CD4-positive, alpha-beta memory T cell (primary cell): Measurements from ENCODE around the gene NFATC2. TPM values are rescaled to one million over a fixed set of nuclear protein-coding genes. Genes with fewer than 3 reads are reported as not detected.

Experiments used
- CTCF ChIA-PET: fragments of 350-600 bp; sonication (Branson Sonifier 250); formaldehyde crosslinking; loops from one replicate; lab custom pipeline; 2021; ENCODE audit warnings: inconsistent platforms; ENCODE audit not compliant: partially characterized antibody; lab: Charles Lee
- POLR2A ChIA-PET: fragments of 350-600 bp; sonication (Branson Sonifier 250); formaldehyde crosslinking; loops from one replicate; lab custom pipeline; 2021; ENCODE audit not compliant: partially characterized antibody; lab: Charles Lee
- DNase-seq, 5 donors: peaks; one replicate each; pipeline versions ENCODE4 v3.0.0 to v3.0.0-alpha.2; 2020 to 2022; ENCODE audit warnings: mixed read lengths in 1 of 5
- H3K27ac ChIP-seq: one replicate; pipeline ENCODE4 v1.7.0; 2013; ENCODE audit warnings: low read depth, low read length
- H3K27me3 ChIP-seq: 2 replicates; pipeline ENCODE4 v1.7.0; 2013; ENCODE audit warnings: mild to moderate bottlenecking, low read length, moderate library complexity; ENCODE audit not compliant: insufficient read depth
- H3K36me3 ChIP-seq: 2 replicates; pipeline ENCODE4 v1.7.0; 2013; ENCODE audit warnings: mild to moderate bottlenecking, low read length, moderate library complexity; ENCODE audit not compliant: insufficient read depth
- H3K4me1 ChIP-seq: 2 replicates; pipeline ENCODE4 v1.7.0; 2013; ENCODE audit warnings: mild to moderate bottlenecking, low read length, moderate library complexity; ENCODE audit not compliant: insufficient read depth
- H3K4me3 ChIP-seq, 2 donors: one replicate each; pipeline ENCODE4 v1.7.0; 2013; ENCODE audit warnings: low read length in 2 of 2, mild to moderate bottlenecking in 1 of 2
- H3K9me3 ChIP-seq, 2 donors: one replicate each; pipeline ENCODE4 v1.7.0; 2013; ENCODE audit warnings: low read length in 2 of 2, control low read depth in 1 of 2; ENCODE audit not compliant: control insufficient read depth in 1 of 2
- H3K27ac Mint-ChIP-seq, 7 donors: one replicate each; pipeline ENCODE4 v1.8.0; 2020 to 2021; ENCODE audit warnings: mixed read lengths in 7 of 7, mild to moderate bottlenecking in 6 of 7, inconsistent platforms in 3 of 7, moderate library complexity in 3 of 7
- H3K27me3 Mint-ChIP-seq, 2 donors: one replicate each; pipeline ENCODE4 v1.8.0; 2020 to 2021; ENCODE audit warnings: mixed read lengths in 2 of 2
- H3K36me3 Mint-ChIP-seq, 2 donors: one replicate each; pipeline ENCODE4 v1.8.0; 2020 to 2021; ENCODE audit warnings: mixed read lengths in 2 of 2, inconsistent platforms in 1 of 2, mild to moderate bottlenecking in 1 of 2
- H3K4me1 Mint-ChIP-seq, 4 donors: one replicate each; pipeline ENCODE4 v1.8.0; 2020 to 2021; ENCODE audit warnings: mixed read lengths in 4 of 4, mild to moderate bottlenecking in 1 of 4
- H3K4me3 Mint-ChIP-seq, 8 donors: one replicate each; pipeline ENCODE4 v1.8.0; 2020 to 2021; ENCODE audit warnings: mixed read lengths in 8 of 8, mild to moderate bottlenecking in 7 of 8, moderate library complexity in 6 of 8, inconsistent platforms in 3 of 8
- H3K9me3 Mint-ChIP-seq, 8 donors: one replicate each; pipeline ENCODE4 v1.8.0; 2020 to 2021; ENCODE audit warnings: mixed read lengths in 8 of 8, mild to moderate bottlenecking in 5 of 8, inconsistent platforms in 3 of 8, moderate library complexity in 1 of 8
- intact Hi-C: fragments of 100-400 bp; cut with micrococcal nuclease; formaldehyde crosslinking; loops from one replicate; pipeline ENCODE4 v1.15.1; 2023
- polyA plus RNA-seq, 2 donors: library from polyadenylated mRNA; unstranded; fragments of 300-500 nt; fragmentation: Illumina TruSeq; gene quantifications; one replicate each; pipeline ENCODE4 v1.2.3, GENCODE V29; 2021
- total RNA-seq, 2 experiments: library from RNA; stranded (reverse); gene quantifications; one replicate each; pipeline ENCODE4 v1.2.3, GENCODE V29; 2021

NFATC2 gene
- total and polyA plus RNA-seq, 4 experiments from 2014 or later, result 14.0 to 71.6 (median 53.7) TPM

DNA sequence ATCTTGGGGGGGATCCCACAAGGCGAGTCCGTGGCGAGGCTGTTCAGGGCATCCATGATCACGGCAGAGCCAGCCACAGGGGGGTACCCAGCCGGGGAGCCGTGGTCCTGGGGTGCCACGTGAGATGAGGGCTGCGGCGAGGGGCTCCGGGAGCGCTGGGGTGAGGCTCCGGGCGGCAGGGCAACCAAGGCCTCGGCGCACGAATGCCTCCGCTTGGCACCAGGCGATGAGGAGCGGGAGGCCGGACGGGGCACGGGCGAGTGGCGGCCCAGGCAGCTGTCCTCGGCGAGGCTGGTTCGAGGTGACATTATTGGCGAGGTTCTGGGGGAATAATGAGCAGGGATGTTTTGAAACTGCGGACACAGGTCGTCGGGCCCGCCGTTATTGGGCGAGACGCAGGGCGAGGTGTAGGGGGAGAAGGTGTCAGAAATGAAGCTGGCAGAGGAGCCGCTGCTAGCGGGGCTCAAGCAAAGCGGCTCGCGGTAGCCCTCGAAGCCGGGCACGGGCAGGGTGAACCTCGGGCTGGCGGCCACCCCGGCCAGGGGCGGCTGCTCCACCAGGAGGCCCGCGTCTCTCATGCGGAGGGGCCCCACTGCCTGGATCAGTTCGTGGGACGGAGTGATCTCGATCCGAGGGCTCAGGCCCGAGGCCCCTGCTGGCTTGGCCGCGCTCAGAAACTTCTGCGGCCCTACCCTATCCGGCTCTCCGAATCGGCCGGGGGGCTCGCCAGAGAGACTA, 19.1 kb downstream of the NFATC2 start:
- intact Hi-C loops, result no loop called here

DNA sequence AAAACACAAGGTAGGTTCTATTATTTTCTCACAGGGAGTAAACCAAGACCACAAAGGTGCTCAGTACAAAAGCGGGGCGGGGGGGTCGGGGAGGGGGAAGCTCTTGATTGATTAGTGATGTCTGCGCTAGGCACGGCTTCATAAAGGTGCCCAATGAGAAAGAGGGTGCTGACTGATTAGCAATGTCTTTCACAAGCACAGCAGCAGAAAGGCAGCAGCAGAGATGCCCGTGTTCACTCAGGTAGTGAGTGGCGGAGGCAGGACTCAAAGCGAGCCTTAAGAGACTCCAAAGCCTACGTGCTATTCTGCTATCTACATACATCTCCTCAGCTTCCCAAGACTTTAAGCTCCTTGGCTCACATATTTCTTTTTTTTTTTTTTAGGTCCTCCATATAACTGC, 20.3 kb downstream of the NFATC2 start:
- Histone ChIP-seq H3K36me3 (peaks cover 28% of the 10 kb centered on the region), H3K4me1 (peaks cover 31% of the 10 kb centered on the region), H3K27ac (no peak overlapping the region), H3K9me3 (no peaks in the 10 kb centered on the region), H3K4me3 (no peak overlapping the region), H3K27me3 (no peaks in the 10 kb centered on the region)
- H3K4me1 Mint-ChIP-seq, result peaks cover 46 to 71% (median 56%) of the 10 kb centered on the region in 4 donors
- peaks cover 33 to 51% of the 10 kb centered on the region in 2 donors for H3K36me3 Mint-ChIP-seq
- no peaks in the 10 kb centered on the region for H3K27me3 Mint-ChIP-seq
- H3K27ac Mint-ChIP-seq, result peak overlapping the region in 4 of 7 donors; percentile 56 to 84 (median 62)
- intact Hi-C loops, result no loop called here
- POLR2A ChIA-PET, result interaction anchor here (0.7 kb wide), 1 partner anchor 10 kb away, joined by 3 read pairs; no protein-coding TSS in a partner anchor
- CTCF ChIA-PET, result no interaction called here
- DNase-seq, result no peak
- H3K9me3 Mint-ChIP-seq, result no peaks in the 10 kb centered on the region
- peak overlapping the region in 1 of 8 donors; percentile 59 for H3K4me3 Mint-ChIP-seq

More for the DNA sequence above, 19.1 kb downstream of the NFATC2 start:
- Histone ChIP-seq H3K36me3 (peaks cover 26% of the 10 kb centered on the region), H3K9me3 (no peaks in the 10 kb centered on the region), H3K27me3 (no peaks in the 10 kb centered on the region), H3K4me1 (peaks cover 43% of the 10 kb centered on the region), H3K27ac (no peak overlapping the region), H3K4me3 (no peak overlapping the region)
- ChIA-PET CTCF (no interaction called here), POLR2A (interaction anchor here (1.2 kb wide), 1 partner anchor 14 kb away, joined by 3 read pairs; no protein-coding TSS in a partner anchor)
- H3K36me3 Mint-ChIP-seq, result peaks cover 28 to 44% of the 10 kb centered on the region in 2 donors
- DNase-seq, result no peak
- H3K27me3 Mint-ChIP-seq, result no peaks in the 10 kb centered on the region
- peak overlapping the region in 2 of 7 donors; percentile 46 to 70 for H3K27ac Mint-ChIP-seq
- no peak overlapping the region for H3K4me3 Mint-ChIP-seq
- peaks cover 47 to 74% (median 59%) of the 10 kb centered on the region in 4 donors for H3K4me1 Mint-ChIP-seq
- H3K9me3 Mint-ChIP-seq, result no peaks in the 10 kb centered on the region

DNA sequence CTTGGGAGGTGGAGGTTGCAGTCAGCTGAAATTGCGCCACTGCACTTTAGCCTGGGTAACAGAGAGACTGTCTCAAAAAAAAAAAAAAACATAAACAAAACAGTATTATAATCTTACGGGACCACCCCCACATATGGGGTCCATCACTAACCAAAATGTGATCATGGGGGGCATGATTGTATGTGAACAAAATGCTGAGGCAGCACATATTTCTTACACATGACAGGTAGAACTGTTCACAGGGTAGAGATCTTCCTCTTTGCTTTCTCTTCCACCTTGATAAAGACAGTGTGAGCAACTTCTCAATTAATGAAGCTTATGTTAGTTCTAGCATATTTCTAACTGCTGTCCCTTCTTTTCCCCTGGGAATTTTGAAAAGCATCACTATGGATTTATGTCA, 24.7 kb downstream of the NFATC2 start:
- peaks cover 43% of the 10 kb centered on the region for H3K4me1 ChIP-seq
- CTCF ChIA-PET, result interaction anchor here (1.4 to 1.6 kb wide), 3 partner anchors 8 to 132 kb away, joined by 3 to 4 read pairs (median 3); no protein-coding TSS in a partner anchor
- peaks cover 53 to 76% (median 64%) of the 10 kb centered on the region in 4 donors for H3K4me1 Mint-ChIP-seq
- no peak for DNase-seq
- no peak overlapping the region for H3K27ac ChIP-seq
- H3K4me3 ChIP-seq, result no peak overlapping the region
- no peaks in the 10 kb centered on the region for H3K9me3 ChIP-seq
- POLR2A ChIA-PET, result interaction anchor here (1.5 kb wide), 1 partner anchor 13 kb away, joined by 4 read pairs; no protein-coding TSS in a partner anchor
- peak overlapping the region in 5 of 7 donors; percentile 6 to 67 (median 43) for H3K27ac Mint-ChIP-seq
- peaks cover 37% of the 10 kb centered on the region for H3K36me3 ChIP-seq
- intact Hi-C loops, result no loop called here
- no peaks in the 10 kb centered on the region for H3K27me3 Mint-ChIP-seq
- peaks cover 50 to 71% of the 10 kb centered on the region in 2 donors for H3K36me3 Mint-ChIP-seq
- H3K27me3 ChIP-seq, result no peaks in the 10 kb centered on the region
- no peaks in the 10 kb centered on the region for H3K9me3 Mint-ChIP-seq
- H3K4me3 Mint-ChIP-seq, result no peak overlapping the region

DNA sequence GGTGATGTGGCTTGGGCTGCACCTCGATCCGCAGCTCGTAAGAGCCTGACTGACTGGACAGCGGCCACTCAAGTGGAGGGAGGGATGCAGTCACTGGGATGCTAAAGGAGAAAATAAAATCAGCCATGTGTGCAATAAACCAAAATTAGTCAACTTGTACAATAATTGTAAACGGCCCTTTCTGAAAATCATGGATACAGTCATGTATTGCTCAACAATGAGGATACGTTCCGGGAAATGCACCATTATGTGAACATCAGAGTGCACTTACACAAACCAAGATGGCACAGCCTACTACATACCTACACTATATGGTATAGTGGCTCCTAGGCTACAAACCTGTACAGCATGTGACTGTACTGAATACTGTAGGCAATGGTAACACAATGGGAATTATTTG, 25.7 kb downstream of the NFATC2 start:
- H3K36me3 Mint-ChIP-seq, result peaks cover 49 to 72% of the 10 kb centered on the region in 2 donors
- no peaks in the 10 kb centered on the region for H3K9me3 Mint-ChIP-seq
- H3K4me3 ChIP-seq, result no peak overlapping the region
- intact Hi-C loops, result no loop called here
- ChIA-PET CTCF (interaction anchor here (1.0 to 1.4 kb wide), 2 partner anchors 9 to 46 kb away, joined by 4 read pairs; no protein-coding TSS in a partner anchor), POLR2A (interaction anchor here (4.8 to 6.3 kb wide), 2 partner anchors 17 to 25 kb away, joined by 46 to 84 read pairs; partner anchors contain the start of gene NFATC2)
- peaks cover 53% of the 10 kb centered on the region for H3K4me1 ChIP-seq
- peak overlapping the region in 1 of 8 donors; percentile 11 for H3K4me3 Mint-ChIP-seq
- no peak for DNase-seq
- peaks cover 54 to 76% (median 64%) of the 10 kb centered on the region in 4 donors for H3K4me1 Mint-ChIP-seq
- H3K27me3 ChIP-seq, result no peaks in the 10 kb centered on the region
- H3K27me3 Mint-ChIP-seq, result no peaks in the 10 kb centered on the region
- H3K27ac Mint-ChIP-seq, result peak overlapping the region in 5 of 7 donors; percentile 9 to 52 (median 32)
- no peaks in the 10 kb centered on the region for H3K9me3 ChIP-seq
- H3K36me3 ChIP-seq, result peaks cover 27% of the 10 kb centered on the region
- H3K27ac ChIP-seq, result no peak overlapping the region

DNA sequence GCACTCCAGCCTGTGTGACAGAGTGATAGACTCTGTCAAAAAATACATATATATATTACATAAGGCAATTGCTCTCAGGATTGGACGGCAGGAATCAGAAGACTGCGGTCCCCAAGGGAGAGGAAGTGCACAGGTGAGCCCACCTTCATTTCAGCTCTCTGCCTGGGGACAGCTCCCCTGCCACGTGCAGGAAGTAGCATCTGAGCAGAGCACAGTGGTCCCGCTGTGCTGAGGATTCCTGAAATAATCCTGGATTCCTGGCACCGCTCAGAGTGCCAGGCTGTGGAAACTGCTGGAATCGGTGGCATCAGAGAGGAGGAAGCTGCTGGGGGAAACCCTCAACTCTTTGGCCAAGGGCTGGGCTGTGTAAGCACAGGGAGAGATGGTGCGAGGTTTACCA, 27.7 kb downstream of the NFATC2 start:
- Histone ChIP-seq H3K27ac (peak overlapping the region; percentile 16), H3K36me3 (peaks cover 28% of the 10 kb centered on the region), H3K9me3 (no peaks in the 10 kb centered on the region), H3K27me3 (no peaks in the 10 kb centered on the region), H3K4me1 (peaks cover 73% of the 10 kb centered on the region), H3K4me3 (no peak overlapping the region)
- H3K27me3 Mint-ChIP-seq, result no peaks in the 10 kb centered on the region
- H3K36me3 Mint-ChIP-seq, result peaks cover 52 to 74% of the 10 kb centered on the region in 2 donors
- intact Hi-C loops, result loop anchor here (1.0 kb wide), 3 partner anchors 14 to 26 kb away; no protein-coding TSS in a partner anchor
- ChIA-PET POLR2A (interaction anchor here (0.7 to 6.3 kb wide), 13 partner anchors 9 to 129 kb away, joined by 3 to 84 read pairs (median 6); partner anchors contain the start of gene NFATC2), CTCF (interaction anchor here (1.2 to 2.4 kb wide), 7 partner anchors 9 to 143 kb away, joined by 3 to 12 read pairs (median 5); partner anchors contain the start of gene NFATC2)
- peak overlapping the region in 6 of 7 donors; percentile 31 to 85 (median 70) for H3K27ac Mint-ChIP-seq
- DNase-seq, result peak in 1 of 5 donors; percentile 28
- peaks cover 60 to 83% (median 69%) of the 10 kb centered on the region in 4 donors for H3K4me1 Mint-ChIP-seq
- H3K9me3 Mint-ChIP-seq, result no peaks in the 10 kb centered on the region
- peak overlapping the region in 2 of 8 donors; percentile 1 to 62 for H3K4me3 Mint-ChIP-seq

DNA sequence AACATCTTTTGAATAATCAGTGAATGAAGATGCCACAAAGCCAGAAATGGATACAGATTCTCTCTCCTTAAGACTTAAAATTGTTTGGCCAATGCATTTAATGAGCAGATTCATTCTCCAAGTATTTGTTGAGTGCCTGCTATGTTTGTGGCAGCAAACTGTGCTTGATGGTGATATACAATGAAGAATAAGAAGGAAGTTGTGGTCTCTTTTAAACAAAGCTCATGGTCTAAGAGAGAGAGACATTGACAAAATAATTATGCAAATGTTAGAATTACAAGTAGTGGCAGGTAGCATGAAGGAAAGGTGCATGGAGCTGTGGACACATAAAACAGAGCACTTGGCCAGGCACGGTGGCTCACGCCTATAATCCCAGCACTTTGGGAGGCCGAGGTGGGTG, 28.3 kb downstream of the NFATC2 start:
- Mint-ChIP-seq H3K4me1 (peaks cover 64 to 88% (median 73%) of the 10 kb centered on the region in 4 donors), H3K27ac (peak overlapping the region in 6 of 7 donors; percentile 6 to 85 (median 45)), H3K9me3 (no peaks in the 10 kb centered on the region), H3K27me3 (no peaks in the 10 kb centered on the region), H3K4me3 (peak overlapping the region in 7 of 8 donors; percentile 5 to 52 (median 30)), H3K36me3 (peaks cover 55 to 79% of the 10 kb centered on the region in 2 donors)
- Histone ChIP-seq H3K4me1 (peaks cover 79% of the 10 kb centered on the region), H3K4me3 (no peak overlapping the region), H3K27me3 (no peaks in the 10 kb centered on the region), H3K9me3 (no peaks in the 10 kb centered on the region), H3K36me3 (peaks cover 34% of the 10 kb centered on the region), H3K27ac (no peak overlapping the region)
- CTCF ChIA-PET, result interaction anchor here (1.0 to 2.9 kb wide), 12 partner anchors 9 to 142 kb away, joined by 3 to 15 read pairs (median 4); partner anchors contain the start of gene NFATC2
- POLR2A ChIA-PET, result interaction anchor here (0.7 to 6.3 kb wide), 14 partner anchors 8 to 129 kb away, joined by 3 to 84 read pairs (median 5); partner anchors contain the start of gene NFATC2
- peak in 2 of 5 donors; percentile 32 to 35 for DNase-seq
- intact Hi-C loops, result loop anchor here (1.0 kb wide), 3 partner anchors 14 to 27 kb away; no protein-coding TSS in a partner anchor
